Activated T-helper 17 cell treated with anti-CD3 and anti-CD28 coated beads, Interleukin-2, amount 50 U/mL, for 72 hours (primary cell): ENCODE measurements around the gene JAK1. TPM values are rescaled to one million over a fixed set of nuclear protein-coding genes. Genes with fewer than 3 reads are reported as not detected.
A peak's percentile ranks its signal among the peaks of the same experiment; 100 is the strongest.
"Not testable (repeated sequence)": the region's sequence is repeated elsewhere in the genome, so short reads cannot be mapped to it uniquely, and the experiment has no call there.

Experiments used
- ATAC-seq: fragments of 150-1000 bp; cut with Tn5 transposase; replicated peaks from 2 replicates; pipeline ENCODE4 v1.10.0; 2021; ENCODE audit warnings: mild to moderate bottlenecking, moderate library complexity
- H3K27ac Mint-ChIP-seq: one replicate; pipeline ENCODE4 v1.8.0; 2022; ENCODE audit warnings: mixed read lengths
- H3K27me3 Mint-ChIP-seq: one replicate; pipeline ENCODE4 v1.8.0; 2022; ENCODE audit warnings: mixed read lengths
- H3K36me3 Mint-ChIP-seq: one replicate; pipeline ENCODE4 v1.8.0; 2022; ENCODE audit warnings: low read depth, mild to moderate bottlenecking, mixed read lengths
- H3K4me1 Mint-ChIP-seq: one replicate; pipeline ENCODE4 v1.8.0; 2022; ENCODE audit warnings: mixed read lengths
- H3K4me3 Mint-ChIP-seq: one replicate; pipeline ENCODE4 v1.8.0; 2022; ENCODE audit warnings: mild to moderate bottlenecking, mixed read lengths
- H3K9me3 Mint-ChIP-seq: one replicate; pipeline ENCODE4 v1.8.0; 2022; ENCODE audit warnings: mixed read lengths
- total RNA-seq, 2 donors: library from RNA; stranded (reverse); gene quantifications; one replicate each; pipeline ENCODE4 v1.2.3, GENCODE V29; 2022

Gene JAK1
- 100 to 1,000 TPM; 123 to 142 TPM for total RNA-seq

GRCh38 chr1:64966158-64966971, at the start of gene JAK1:
JAK1 (minus strand) TSS chr1:64966549; CDS start chr1:64886264, 80,285 bp downstream.
- H3K4me3 Mint-ChIP-seq = peak within 1 kb of the TSS; percentile 94
- no peaks in the 10 kb centered on the region for H3K9me3 Mint-ChIP-seq
- H3K27me3 Mint-ChIP-seq = no peaks in the 10 kb centered on the region
- H3K27ac Mint-ChIP-seq = peak within 1 kb of the TSS; percentile 97
- peak; percentile 75 for ATAC-seq
- H3K4me1 Mint-ChIP-seq = peaks cover 43% of the 10 kb centered on the region
- H3K36me3 Mint-ChIP-seq = peaks cover 43% of the 10 kb centered on the region

GRCh38 chr1:65014321-65014720, 48.0 kb upstream of the JAK1 start:
- H3K27me3 Mint-ChIP-seq = no peaks in the 10 kb centered on the region
- no peak overlapping the region for H3K4me3 Mint-ChIP-seq
- H3K36me3 Mint-ChIP-seq = no peaks in the 10 kb centered on the region
- peaks cover 19% of the 10 kb centered on the region for H3K4me1 Mint-ChIP-seq
- no peaks in the 10 kb centered on the region for H3K9me3 Mint-ChIP-seq
- ATAC-seq = no peak
- no peak overlapping the region for H3K27ac Mint-ChIP-seq

- H3K36me3 Mint-ChIP-seq = no peaks in the 10 kb centered on the region
- H3K27ac Mint-ChIP-seq = peak overlapping the region; percentile 34
Measured at GRCh38 chr1:65011983-65012382, 45.6 kb upstream of the JAK1 start.

GRCh38 chr1:65009724-65010420, 43.5 kb upstream of the JAK1 start:
- H3K27ac Mint-ChIP-seq = peak overlapping the region; percentile 53

More at GRCh38 chr1:65011983-65012382, 45.6 kb upstream of the JAK1 start:
- Mint-ChIP-seq H3K27me3 (no peaks in the 10 kb centered on the region), H3K4me1 (peaks cover 21% of the 10 kb centered on the region), H3K9me3 (no peaks in the 10 kb centered on the region), H3K4me3 (peak overlapping the region; percentile 2)
- peak; percentile 76 for ATAC-seq

GRCh38 chr1:65009176-65009575, 42.8 kb upstream of the JAK1 start:
- no peaks in the 10 kb centered on the region for H3K27me3 Mint-ChIP-seq
- no peaks in the 10 kb centered on the region for H3K36me3 Mint-ChIP-seq
- ATAC-seq = peak; percentile 31
- no peaks in the 10 kb centered on the region for H3K9me3 Mint-ChIP-seq
- H3K4me3 Mint-ChIP-seq = peak overlapping the region; percentile 61
- peak overlapping the region; percentile 19 for H3K27ac Mint-ChIP-seq
- peaks cover 21% of the 10 kb centered on the region for H3K4me1 Mint-ChIP-seq

More at GRCh38 chr1:65009724-65010420, 43.5 kb upstream of the JAK1 start:
- Mint-ChIP-seq H3K9me3 (no peaks in the 10 kb centered on the region), H3K27me3 (no peaks in the 10 kb centered on the region), H3K4me3 (peak overlapping the region; percentile 61), H3K36me3 (no peaks in the 10 kb centered on the region), H3K4me1 (peaks cover 21% of the 10 kb centered on the region)
- ATAC-seq = peak; percentile 83

- Mint-ChIP-seq H3K27ac (no peak overlapping the region), H3K27me3 (no peaks in the 10 kb centered on the region), H3K36me3 (no peaks in the 10 kb centered on the region), H3K4me3 (no peak overlapping the region), H3K4me1 (peaks cover 28% of the 10 kb centered on the region), H3K9me3 (no peaks in the 10 kb centered on the region)
- ATAC-seq = no peak
Measured at GRCh38 chr1:65006806-65007205, 40.5 kb upstream of the JAK1 start.

- no peaks in the 10 kb centered on the region for H3K27me3 Mint-ChIP-seq
- no peaks in the 10 kb centered on the region for H3K36me3 Mint-ChIP-seq
- H3K27ac Mint-ChIP-seq = peak overlapping the region; percentile 74
Measured at GRCh38 chr1:65003316-65003664, 36.9 kb upstream of the JAK1 start.

GRCh38 chr1:65002508-65003315, 36.4 kb upstream of the JAK1 start:
- H3K36me3 Mint-ChIP-seq = no peaks in the 10 kb centered on the region
- peak overlapping the region; percentile 74 for H3K27ac Mint-ChIP-seq
- peaks cover 4% of the 10 kb centered on the region for H3K9me3 Mint-ChIP-seq
- peak; percentile 89 for ATAC-seq
- peaks cover 18% of the 10 kb centered on the region for H3K4me1 Mint-ChIP-seq
- peak overlapping the region; percentile 71 for H3K4me3 Mint-ChIP-seq
- no peaks in the 10 kb centered on the region for H3K27me3 Mint-ChIP-seq

More at GRCh38 chr1:65003316-65003664, 36.9 kb upstream of the JAK1 start:
- Mint-ChIP-seq H3K4me3 (peak overlapping the region; percentile 71), H3K9me3 (peaks cover 4% of the 10 kb centered on the region), H3K4me1 (peaks cover 18% of the 10 kb centered on the region)
- peak; percentile 15 for ATAC-seq

- no peak for ATAC-seq
- Mint-ChIP-seq H3K36me3 (no peaks in the 10 kb centered on the region), H3K9me3 (peaks cover 4% of the 10 kb centered on the region), H3K27ac (peak overlapping the region; percentile 16), H3K4me3 (peak overlapping the region; percentile 71), H3K4me1 (peaks cover 18% of the 10 kb centered on the region), H3K27me3 (no peaks in the 10 kb centered on the region)
Measured at GRCh38 chr1:65002156-65002507, 35.8 kb upstream of the JAK1 start.

GRCh38 chr1:65001231-65001792, 35.0 kb upstream of the JAK1 start:
- Mint-ChIP-seq H3K4me1 (peaks cover 18% of the 10 kb centered on the region), H3K4me3 (peak overlapping the region; percentile 71), H3K36me3 (no peaks in the 10 kb centered on the region), H3K27ac (peak overlapping the region; percentile 16), H3K9me3 (peaks cover 4% of the 10 kb centered on the region), H3K27me3 (no peaks in the 10 kb centered on the region)
- peak; percentile 62 for ATAC-seq

GRCh38 chr1:64998425-64998948, 32.1 kb upstream of the JAK1 start:
- H3K27me3 Mint-ChIP-seq, ATAC-seq, H3K27ac Mint-ChIP-seq, H3K36me3 Mint-ChIP-seq, H3K9me3 Mint-ChIP-seq, H3K4me3 Mint-ChIP-seq: not testable (repeated sequence)
- H3K4me1 Mint-ChIP-seq = peaks cover 15% of the 10 kb centered on the region

- Mint-ChIP-seq H3K27ac (no peak overlapping the region), H3K36me3 (no peaks in the 10 kb centered on the region), H3K9me3 (peaks cover 4% of the 10 kb centered on the region), H3K4me3 (no peak overlapping the region), H3K27me3 (no peaks in the 10 kb centered on the region), H3K4me1 (peaks cover 6% of the 10 kb centered on the region)
- ATAC-seq = no peak
Measured at GRCh38 chr1:64996541-64997257, 30.4 kb upstream of the JAK1 start.

- no peaks in the 10 kb centered on the region for H3K4me1 Mint-ChIP-seq
- no peak overlapping the region for H3K4me3 Mint-ChIP-seq
- ATAC-seq = no peak
- H3K27me3 Mint-ChIP-seq = no peaks in the 10 kb centered on the region
- H3K27ac Mint-ChIP-seq = no peak overlapping the region
- H3K36me3 Mint-ChIP-seq = no peaks in the 10 kb centered on the region
- peaks cover 4% of the 10 kb centered on the region for H3K9me3 Mint-ChIP-seq
Measured at GRCh38 chr1:64995316-64995715, 29.0 kb upstream of the JAK1 start.
